H1 (cell line): ENCODE results near the gene LOC128125822.

ENCODE experiments used
- CBX8 ChIP-seq: fragments of 300-800, 300-1000 bp; sonication (generic); IDR thresholded peaks from 2 replicates; pipeline ENCODE4 v1.7.1; 2016; ENCODE audit warnings: low read depth, low read length, borderline replicate concordance
- HDAC2 ChIP-seq, 2 experiments: fragments of 300-600 bp in 1 of 2; sonication (generic) in 1 of 2; IDR thresholded peaks; 2 replicates each; pipeline ENCODE4 v1.6.1; 2011 to 2012; ENCODE audit warnings: low read depth in 2 of 2, low read length in 2 of 2, mild to moderate bottlenecking in 2 of 2, moderate library complexity in 2 of 2, borderline replicate concordance in 1 of 2, inconsistent platforms in 1 of 2
- TF ChIP-seq, protein P1 (sequence below): IDR thresholded peaks from 2 replicates; pipeline ENCODE4 v1.6.1; 2012; ENCODE audit warnings: inconsistent platforms

The LOC128125822 gene

DNA sequence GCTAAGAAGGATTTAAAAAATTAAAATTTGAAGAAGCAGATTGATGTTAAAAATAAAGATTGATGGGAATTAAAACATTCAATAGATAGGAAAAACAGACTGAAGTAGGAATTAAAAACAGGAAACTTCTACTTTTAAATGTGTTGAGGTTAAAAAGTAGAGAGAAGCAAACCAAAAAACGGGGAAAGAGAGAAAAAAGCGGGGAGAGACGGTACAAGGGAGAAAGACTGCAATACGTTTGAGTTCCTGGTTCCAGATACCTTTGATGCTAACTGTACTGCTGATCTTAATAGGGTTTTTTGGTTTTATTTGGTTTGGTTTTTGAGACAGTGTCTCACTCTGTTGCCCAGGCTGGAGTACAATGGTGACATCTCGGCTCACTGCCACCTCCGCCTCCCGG, 27.0 kb downstream of the LOC128125822 start (continued):
- TF ChIP-seq, protein P1, sequence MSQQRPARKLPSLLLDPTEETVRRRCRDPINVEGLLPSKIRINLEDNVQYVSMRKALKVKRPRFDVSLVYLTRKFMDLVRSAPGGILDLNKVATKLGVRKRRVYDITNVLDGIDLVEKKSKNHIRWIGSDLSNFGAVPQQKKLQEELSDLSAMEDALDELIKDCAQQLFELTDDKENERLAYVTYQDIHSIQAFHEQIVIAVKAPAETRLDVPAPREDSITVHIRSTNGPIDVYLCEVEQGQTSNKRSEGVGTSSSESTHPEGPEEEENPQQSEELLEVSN, result no peak
- no peak for TF ChIP-seq CBX8
- no peak for TF ChIP-seq HDAC2 (IDR thresholded peaks at IDR 0.05; ENCODE audit: borderline replicate concordance in 1 of 2, low read depth in 2 of 2, low read length in 2 of 2)
